Brain microvascular endothelial cell (primary cell): ENCODE results near the gene ZNF746.

Experiments
- DNase-seq: peaks from one replicate; pipeline ENCODE4 v3.0.0-alpha.2; 2020
- H3K27ac ChIP-seq: fragments of 250-450 bp; sonication (Bioruptor Pico); 2 replicates; pipeline ENCODE4 v1.5.1; 2020; ENCODE audit warnings: mild to moderate bottlenecking, moderate library complexity
- H3K27me3 ChIP-seq: fragments of 250-450 bp; sonication (Bioruptor Pico); replicated peaks from 2 replicates; pipeline ENCODE4 v1.5.1; 2020; ENCODE audit warnings: mild to moderate bottlenecking
- H3K36me3 ChIP-seq: fragments of 250-450 bp; sonication (Bioruptor Pico); replicated peaks from 2 replicates; pipeline ENCODE4 v1.5.1; 2020; ENCODE audit warnings: mild to moderate bottlenecking
- H3K4me3 ChIP-seq: 2 replicates; pipeline ENCODE4 v1.5.1; 2011; ENCODE audit warnings: low read depth, mild to moderate bottlenecking, control low read depth, low read length, moderate library complexity
- CTCF ChIP-seq: IDR thresholded peaks from 2 replicates; pipeline ENCODE4 v1.5.1; 2011; ENCODE audit warnings: low read depth, mild to moderate bottlenecking, moderate library complexity, low read length, control low read depth, inconsistent platforms; ENCODE audit errors: missing control alignments
- in situ Hi-C: cut with HindIII; loops from 2 replicates; pipeline ENCODE4 v1.10.0; 2017; ENCODE audit warnings: low sequenced_read_pairs, low pct_ligation_motif_present

The ZNF746 gene

GRCh38 chr7:149444287-149444686 is 53.3 kb downstream of the ZNF746 start:
- no peak for DNase-seq
- Histone ChIP-seq H3K27ac (no peak overlapping the region), H3K27me3 (no peaks in the 10 kb centered on the region), H3K36me3 (peaks cover 32% of the 10 kb centered on the region), H3K4me3 (no peak overlapping the region)
- no peak for TF ChIP-seq CTCF
- in situ Hi-C loops, result no loop called here

- no peak for DNase-seq
- in situ Hi-C loops, result no loop called here
- TF ChIP-seq CTCF, result no peak
- Histone ChIP-seq H3K4me3 (no peak overlapping the region), H3K27ac (no peak overlapping the region), H3K27me3 (no peaks in the 10 kb centered on the region), H3K36me3 (peaks cover 24% of the 10 kb centered on the region)
Observed at GRCh38 chr7:149443523-149443922, 54.1 kb downstream of the ZNF746 start.

- no peak for DNase-seq
- Histone ChIP-seq H3K4me3 (no peak overlapping the region), H3K36me3 (peaks cover 24% of the 10 kb centered on the region), H3K27ac (no peak overlapping the region), H3K27me3 (no peaks in the 10 kb centered on the region)
- in situ Hi-C loops, result no loop called here
- TF ChIP-seq CTCF, result no peak
Observed at GRCh38 chr7:149442924-149443323, 54.7 kb downstream of the ZNF746 start.

- in situ Hi-C loops, result no loop called here
- Histone ChIP-seq H3K27ac (no peak overlapping the region), H3K4me3 (no peak overlapping the region), H3K36me3 (peaks cover 8% of the 10 kb centered on the region), H3K27me3 (no peaks in the 10 kb centered on the region)
- no peak for DNase-seq
- no peak for TF ChIP-seq CTCF
Observed at GRCh38 chr7:149440222-149440621, 57.4 kb downstream of the ZNF746 start.

- DNase-seq, result no peak
- no peak for TF ChIP-seq CTCF
- Histone ChIP-seq H3K36me3 (peaks cover 20% of the 10 kb centered on the region), H3K27ac (no peak overlapping the region), H3K27me3 (no peaks in the 10 kb centered on the region), H3K4me3 (no peak overlapping the region)
- in situ Hi-C loops, result no loop called here
Observed at GRCh38 chr7:149436358-149436757, 61.3 kb downstream of the ZNF746 start.

- DNase-seq, result no peak
- Histone ChIP-seq H3K36me3 (peaks cover 20% of the 10 kb centered on the region), H3K27me3 (no peaks in the 10 kb centered on the region), H3K4me3 (no peak overlapping the region), H3K27ac (no peak overlapping the region)
- in situ Hi-C loops, result no loop called here
- TF ChIP-seq CTCF, result no peak
Observed at GRCh38 chr7:149433124-149433523, 64.5 kb downstream of the ZNF746 start.
